GM12872 (cell line): ENCODE measurements around the gene STARD7.

Experiments used
- CTCF ChIP-seq: IDR thresholded peaks from 3 replicates; pipeline ENCODE4 v1.5.1; 2011; ENCODE audit warnings: low read depth, mild to moderate bottlenecking, low read length, moderate library complexity; ENCODE audit not compliant: insufficient read depth

Gene STARD7

GRCh38 chr2:96249654-96250053 is 41.0 kb upstream of the STARD7 start:
- TF ChIP-seq CTCF, result no peak

- no peak for TF ChIP-seq CTCF
Measured at GRCh38 chr2:96248624-96249023, 40.0 kb upstream of the STARD7 start.

- TF ChIP-seq CTCF, result no peak
Measured at GRCh38 chr2:96247896-96248295, 39.3 kb upstream of the STARD7 start.

- TF ChIP-seq CTCF, result no peak
Measured at GRCh38 chr2:96247009-96247408, 38.4 kb upstream of the STARD7 start.

GRCh38 chr2:96245609-96246390 is 37.2 kb upstream of the STARD7 start:
- no peak for TF ChIP-seq CTCF

GRCh38 chr2:96243843-96244242 is 35.2 kb upstream of the STARD7 start:
- no peak for TF ChIP-seq CTCF

GRCh38 chr2:96241900-96242611 is 33.4 kb upstream of the STARD7 start:
- no peak for TF ChIP-seq CTCF
